ENCODE measurements around the gene NSMCE3. TPM values are rescaled to one million over a fixed set of nuclear protein-coding genes. Genes with fewer than 3 reads are reported as not detected.

Gene NSMCE3
- total RNA-seq, 8 experiments from 2014 or later, result 11.0 to 95.5 (median 13.7) TPM

DNA sequence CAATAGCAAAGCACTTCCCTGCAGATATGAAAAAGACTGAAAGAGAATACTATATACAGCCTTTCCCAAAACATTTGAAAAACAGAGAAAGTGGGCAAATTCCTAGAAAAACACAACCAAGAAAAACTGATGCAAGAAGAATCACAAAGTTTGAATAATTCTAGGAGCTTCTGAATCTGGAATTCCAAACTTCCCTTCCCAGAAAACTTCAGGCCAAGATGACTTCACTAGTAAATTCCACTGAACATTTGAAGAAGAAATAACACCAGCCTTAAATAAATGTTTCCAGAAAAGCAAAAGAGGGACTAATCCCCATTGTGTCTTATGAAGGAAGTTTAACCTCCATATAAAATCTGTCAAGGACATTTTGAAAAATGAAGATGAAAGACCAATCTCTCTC lies 15.8 kb upstream of the NSMCE3 start:
- H3K27ac ChIP-seq, result no peak overlapping the region
- peaks cover 4 to 12% of the 10 kb centered on the region in 2 donors for H3K4me1 ChIP-seq (replicated peaks in 1 of 2)
- ATAC-seq (replicated peaks in 6 of 8), result no peak
- in situ Hi-C loops (cut with MboI; ENCODE audit: low pct_unique_long_range_greater_than_20kb in 2 of 9, low sequenced_read_pairs in 9 of 9, unreplicated experiment in 9 of 9), result no loop called here
- H3K4me3 ChIP-seq, result no peak overlapping the region

DNA sequence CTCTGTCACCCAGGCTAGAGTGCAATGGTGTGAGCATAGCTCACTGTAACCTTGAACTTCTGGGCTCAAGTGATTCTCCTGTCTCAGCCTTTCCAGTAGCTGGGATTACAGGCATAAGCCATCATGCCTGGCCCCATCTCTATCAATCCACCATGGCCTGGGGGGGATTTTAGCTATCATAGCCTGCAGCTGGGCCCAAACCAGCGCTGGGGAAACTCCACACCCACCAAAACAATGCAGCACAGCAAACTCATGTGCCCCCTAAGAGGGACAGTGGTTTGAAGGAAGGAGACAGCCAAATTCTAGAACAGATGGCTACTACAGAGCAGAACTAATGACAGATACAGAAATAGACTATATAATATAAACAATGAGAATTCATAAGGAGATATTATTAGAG lies 13.8 kb upstream of the NSMCE3 start:
- no peak overlapping the region for H3K27ac ChIP-seq
- no peak overlapping the region for H3K4me3 ChIP-seq
- in situ Hi-C loops (cut with MboI; ENCODE audit: low pct_unique_long_range_greater_than_20kb in 2 of 9, low sequenced_read_pairs in 9 of 9, unreplicated experiment in 9 of 9), result no loop called here
- H3K4me1 ChIP-seq (replicated peaks in 1 of 2), result peaks cover 7 to 17% of the 10 kb centered on the region in 2 donors
- ATAC-seq (replicated peaks in 6 of 8), result no peak
- WGBS, 10 experiments, result 0 to 90% (median 60%) methylated on average over 1 of the region's 1 CpG; no CpG with 5 or more reads in 5 of the 10 experiments

DNA sequence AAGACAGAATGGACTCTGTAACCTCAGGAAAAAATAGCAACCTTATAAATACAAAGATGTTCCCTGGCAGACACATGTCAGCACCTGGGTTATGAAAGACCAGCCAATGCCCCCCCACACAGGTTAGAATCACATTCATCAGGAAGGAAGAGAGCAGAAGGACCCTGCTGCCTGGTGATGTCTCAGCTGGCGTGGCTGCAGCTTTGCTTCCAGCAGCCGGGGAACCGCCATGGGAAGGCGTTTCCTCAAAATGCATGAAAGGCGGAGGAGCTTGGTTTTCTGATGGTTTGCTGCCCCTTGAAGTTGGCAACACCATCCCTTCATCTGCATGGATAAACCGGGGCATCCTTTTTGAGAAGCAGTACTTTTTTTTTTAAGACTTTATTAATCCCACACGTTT lies 10.9 kb upstream of the NSMCE3 start:
- no peak overlapping the region for H3K27ac ChIP-seq
- in situ Hi-C loops (cut with MboI; ENCODE audit: low pct_unique_long_range_greater_than_20kb in 2 of 9, low sequenced_read_pairs in 9 of 9, unreplicated experiment in 9 of 9), result no loop called here
- no peak overlapping the region for H3K4me3 ChIP-seq
- H3K4me1 ChIP-seq (replicated peaks in 1 of 2), result peaks cover 7 to 9% of the 10 kb centered on the region in 2 donors
- ATAC-seq (replicated peaks in 6 of 8), result peak in 4 of 8 experiments; percentile 18 to 59 (median 50)
- 2 to 67% (median 20%) methylated on average over 1 to 6 of the region's 7 CpGs; no CpG with 5 or more reads in 5 of the 10 experiments for WGBS, 10 experiments

DNA sequence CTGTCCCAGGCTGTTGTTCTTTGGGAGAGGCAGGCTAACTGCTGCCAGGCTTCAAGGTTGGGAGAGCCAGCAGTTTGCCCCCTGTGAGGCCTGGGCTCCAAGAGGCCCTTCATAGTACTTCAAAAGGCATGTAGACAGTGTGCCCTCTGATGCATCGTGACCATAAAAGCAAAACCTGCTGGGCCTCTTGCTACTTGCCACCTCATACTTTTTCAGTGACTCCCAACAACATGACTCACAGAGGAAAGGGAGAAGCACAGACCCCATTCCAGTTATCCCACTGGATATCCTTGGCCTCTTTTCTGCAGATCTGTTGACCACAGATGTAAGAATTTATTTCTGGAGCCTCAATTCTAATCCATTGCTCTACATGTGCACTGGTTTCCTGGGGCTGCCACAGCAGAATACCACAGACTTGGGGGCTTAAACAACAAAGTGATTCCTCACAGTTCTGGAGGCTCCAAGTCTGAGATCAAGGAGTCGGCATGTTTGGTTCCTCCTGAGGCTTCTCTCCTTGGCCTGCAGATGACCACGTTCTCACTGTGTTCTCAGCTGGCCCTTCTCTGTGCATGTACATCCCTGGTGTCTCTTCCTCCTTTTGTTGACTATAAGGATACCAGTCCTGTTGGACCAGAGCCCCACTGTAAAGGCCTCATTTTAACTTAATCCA lies 8.9 kb upstream of the NSMCE3 start:
- WGBS, 10 experiments, result 33 to 94% (median 80%) methylated on average over 1 to 3 of the region's 3 CpGs; no CpG with 5 or more reads in 3 of the 10 experiments
- H3K27ac ChIP-seq, result no peak overlapping the region
- H3K4me1 ChIP-seq (replicated peaks in 1 of 2), result peaks cover 7 to 9% of the 10 kb centered on the region in 2 donors
- no peak overlapping the region for H3K4me3 ChIP-seq
- peak in 4 of 8 experiments; percentile 11 to 32 (median 22) for ATAC-seq (replicated peaks in 6 of 8)
- in situ Hi-C loops (cut with MboI; ENCODE audit: low pct_unique_long_range_greater_than_20kb in 2 of 9, low sequenced_read_pairs in 9 of 9, unreplicated experiment in 9 of 9), result no loop called here

DNA sequence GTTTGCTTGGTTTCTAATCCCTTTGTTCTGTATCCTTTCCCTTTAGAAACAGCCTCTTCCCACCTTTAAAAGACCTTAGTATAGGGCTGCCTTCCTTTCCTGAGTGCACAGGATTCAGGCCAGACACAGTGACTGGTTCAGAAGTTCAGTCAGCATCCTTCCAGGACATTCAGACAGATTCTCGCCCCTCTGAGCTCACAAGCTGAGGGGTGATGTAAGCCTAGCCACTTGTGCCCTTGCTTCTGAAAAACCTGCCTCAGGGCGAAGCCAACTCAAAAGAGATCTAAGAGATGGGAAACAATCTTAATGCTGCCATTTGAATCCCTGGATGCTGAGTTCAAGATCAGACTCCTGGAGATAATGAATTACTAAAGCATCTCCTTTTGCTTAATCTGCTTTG lies 6.7 kb upstream of the NSMCE3 start:
- in situ Hi-C loops (cut with MboI; ENCODE audit: low pct_unique_long_range_greater_than_20kb in 2 of 9, low sequenced_read_pairs in 9 of 9, unreplicated experiment in 9 of 9), result no loop called here
- Histone ChIP-seq H3K4me1 (replicated peaks in 1 of 2) (peaks cover 7 to 13% of the 10 kb centered on the region in 2 donors), H3K27ac (no peak overlapping the region), H3K4me3 (no peak overlapping the region)
- WGBS, 10 experiments, result 83 to 100% (median 94%) methylated on average over 1 to 2 of the region's 2 CpGs; no CpG with 5 or more reads in 3 of the 10 experiments
- no peak for ATAC-seq (replicated peaks in 6 of 8)

DNA sequence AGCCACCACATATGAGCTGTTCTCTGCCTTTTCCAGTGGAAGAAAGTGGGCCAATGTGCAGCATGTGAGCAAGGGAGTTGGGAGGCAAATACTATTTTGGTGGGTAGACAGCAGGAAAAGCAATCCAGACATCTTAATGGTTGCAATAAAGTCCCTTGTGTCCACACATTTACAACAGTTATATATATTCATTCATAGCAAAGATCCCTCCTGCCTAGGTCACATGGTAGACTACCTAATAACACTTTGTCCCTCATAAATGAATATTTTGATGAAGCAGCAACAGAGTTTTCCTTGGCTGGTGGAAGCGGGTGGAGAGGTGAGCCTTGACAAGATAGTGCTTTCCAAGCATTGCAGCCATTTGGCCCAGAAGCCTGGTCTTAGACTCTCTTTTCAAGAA lies 6.2 kb upstream of the NSMCE3 start:
- no peak for ATAC-seq (replicated peaks in 6 of 8)
- H3K4me3 ChIP-seq, result no peak overlapping the region
- in situ Hi-C loops (cut with MboI; ENCODE audit: low pct_unique_long_range_greater_than_20kb in 2 of 9, low sequenced_read_pairs in 9 of 9, unreplicated experiment in 9 of 9), result no loop called here
- WGBS, 10 experiments, result 100% methylated on average over 1 of the region's 1 CpG; no CpG with 5 or more reads in 6 of the 10 experiments
- peaks cover 7 to 18% of the 10 kb centered on the region in 2 donors for H3K4me1 ChIP-seq (replicated peaks in 1 of 2)
- H3K27ac ChIP-seq, result no peak overlapping the region

DNA sequence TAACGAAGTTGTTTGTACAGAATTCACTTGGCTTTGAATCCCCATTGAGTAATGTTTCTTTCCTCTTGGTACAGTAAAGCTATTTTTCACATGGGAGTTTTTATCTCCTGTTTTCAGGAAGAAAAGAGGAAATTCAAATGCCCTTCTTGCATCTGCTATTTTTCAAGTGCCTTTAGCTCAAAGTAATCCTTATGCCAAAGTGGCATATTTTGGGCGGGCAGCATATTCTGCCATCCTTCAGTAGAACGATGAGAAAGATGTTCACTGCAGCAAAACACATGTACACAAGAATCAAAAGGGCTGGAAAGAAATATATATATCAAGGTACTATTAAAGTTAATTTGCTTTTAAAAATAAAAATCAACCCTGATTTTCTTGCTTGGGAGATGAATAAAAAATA lies 5.3 kb upstream of the NSMCE3 start:
- no peak overlapping the region for H3K4me3 ChIP-seq
- H3K4me1 ChIP-seq (replicated peaks in 1 of 2), result peaks cover 4 to 15% of the 10 kb centered on the region in 2 donors
- in situ Hi-C loops (cut with MboI; ENCODE audit: low pct_unique_long_range_greater_than_20kb in 2 of 9, low sequenced_read_pairs in 9 of 9, unreplicated experiment in 9 of 9), result loop anchor here in 3 of 9 experiments (25.0 kb wide), 2 partner anchors 138 to 288 kb away; no protein-coding TSS in a partner anchor
- 33 to 100% (median 81%) methylated on average over 1 to 3 of the region's 3 CpGs; no CpG with 5 or more reads in 1 of the 10 experiments for WGBS, 10 experiments
- no peak overlapping the region for H3K27ac ChIP-seq
- ATAC-seq (replicated peaks in 6 of 8), result no peak

DNA sequence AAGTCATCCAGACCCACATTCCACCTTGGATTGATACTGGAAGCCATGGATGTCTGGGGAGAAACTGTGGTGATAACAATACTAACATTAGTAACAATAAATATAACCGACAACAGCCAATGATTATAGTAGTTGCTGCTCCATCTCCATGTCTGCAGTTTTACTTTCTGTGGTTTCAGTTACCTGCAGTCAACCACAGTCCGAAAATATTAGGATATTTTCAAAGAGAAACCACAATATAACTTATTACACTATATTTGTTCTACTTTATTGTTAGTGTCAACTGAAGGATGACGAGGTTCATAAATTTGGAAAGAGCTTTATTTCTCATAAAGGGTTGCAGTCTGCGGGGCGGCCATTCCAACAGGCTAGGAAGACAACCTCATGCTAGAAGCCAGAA lies 2.6 kb upstream of the NSMCE3 start:
- in situ Hi-C loops (cut with MboI; ENCODE audit: low pct_unique_long_range_greater_than_20kb in 2 of 9, low sequenced_read_pairs in 9 of 9, unreplicated experiment in 9 of 9), result loop anchor here in 3 of 9 experiments (25.0 kb wide), 2 partner anchors 135 to 285 kb away; no protein-coding TSS in a partner anchor

DNA sequence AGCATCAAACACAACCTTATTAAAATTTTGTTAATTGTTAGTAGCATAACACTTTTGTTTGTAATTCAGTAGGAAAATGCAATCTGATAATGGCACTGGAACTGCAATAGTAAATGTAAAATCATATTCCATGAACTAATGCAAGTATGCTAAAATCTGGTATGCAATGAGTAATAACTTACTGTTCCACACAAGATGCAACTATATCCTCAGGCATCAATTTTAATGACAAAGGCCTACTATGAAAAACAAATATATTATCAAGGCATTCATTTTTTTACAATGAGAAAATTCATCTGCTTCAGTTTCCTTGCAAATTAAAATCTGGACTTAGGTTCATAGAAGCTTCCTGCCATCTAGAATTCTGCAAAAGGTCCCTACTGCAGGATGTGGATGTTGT lies 1.4 kb upstream of the NSMCE3 start:
- Histone ChIP-seq H3K4me3 (no peak overlapping the region), H3K4me1 (replicated peaks in 1 of 2) (peaks cover 6 to 18% of the 10 kb centered on the region in 2 donors), H3K27ac (no peak overlapping the region)
- in situ Hi-C loops (cut with MboI; ENCODE audit: low pct_unique_long_range_greater_than_20kb in 2 of 9, low sequenced_read_pairs in 9 of 9, unreplicated experiment in 9 of 9), result loop anchor here in 3 of 9 experiments (25.0 kb wide), 2 partner anchors 134 to 284 kb away; no protein-coding TSS in a partner anchor
- peak in 3 of 8 experiments; percentile 6 to 25 (median 12) for ATAC-seq (replicated peaks in 6 of 8)

More for the DNA sequence above, 2.6 kb upstream of the NSMCE3 start:
- Histone ChIP-seq H3K4me1 (replicated peaks in 1 of 2) (peaks cover 4 to 15% of the 10 kb centered on the region in 2 donors), H3K27ac (no peak overlapping the region), H3K4me3 (no peak overlapping the region)
- 13 to 100% (median 92%) methylated on average over 1 to 5 of the region's 5 CpGs for WGBS, 10 experiments
- no peak for ATAC-seq (replicated peaks in 6 of 8)

DNA sequence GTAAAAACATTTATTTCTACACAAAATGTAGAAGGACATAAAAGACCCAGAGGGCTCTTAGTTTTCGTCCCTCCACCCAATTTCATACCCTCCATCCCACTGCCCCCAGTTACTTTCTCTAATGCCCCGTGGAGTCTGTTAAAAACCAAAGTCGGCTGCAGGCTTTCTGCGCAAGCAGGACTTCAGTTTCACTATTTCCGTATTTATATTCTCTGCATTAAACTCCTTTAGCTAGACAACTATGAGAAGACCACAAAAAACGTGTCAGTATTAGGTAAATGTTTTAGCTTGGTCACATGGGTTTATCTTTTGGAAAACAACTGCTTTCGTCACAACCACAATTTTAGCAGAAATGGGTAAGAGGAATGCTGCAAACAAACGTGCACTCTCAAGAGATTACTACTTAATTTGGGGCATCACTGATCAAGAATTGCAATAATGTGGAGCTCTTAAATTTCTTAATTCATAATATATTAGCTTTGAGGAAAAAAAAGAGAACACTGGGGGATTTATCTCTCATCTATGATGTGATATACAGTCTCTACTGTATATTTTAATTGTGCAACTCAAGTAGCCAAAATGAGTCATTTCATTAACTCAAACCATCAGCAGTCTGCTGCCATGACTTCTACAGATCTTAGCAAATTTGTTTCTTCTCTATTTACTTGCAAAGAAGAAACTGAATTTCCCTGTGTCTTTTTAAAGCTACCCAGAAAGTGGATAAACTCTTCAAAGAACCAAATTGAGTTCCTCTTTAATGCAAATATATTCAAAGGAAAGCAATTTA lies 740 bp upstream of the NSMCE3 start:
- ATAC-seq (replicated peaks in 6 of 8), result peak in 3 of 8 experiments; percentile 1 to 2 (median 1)
- Histone ChIP-seq H3K4me3 (peak overlapping the region; percentile 67 to 99 (median 97)), H3K27ac (peak overlapping the region; percentile 94 to 95), H3K4me1 (replicated peaks in 1 of 2) (peaks cover 6 to 22% of the 10 kb centered on the region in 2 donors)
- in situ Hi-C loops (cut with MboI; ENCODE audit: low pct_unique_long_range_greater_than_20kb in 2 of 9, low sequenced_read_pairs in 9 of 9, unreplicated experiment in 9 of 9), result loop anchor here in 3 of 9 experiments (25.0 kb wide), 2 partner anchors 133 to 283 kb away; no protein-coding TSS in a partner anchor
- WGBS, 10 experiments, result 0 to 30% (median 17%) methylated on average over 3 to 7 of the region's 8 CpGs; no CpG with 5 or more reads in 1 of the 10 experiments

DNA sequence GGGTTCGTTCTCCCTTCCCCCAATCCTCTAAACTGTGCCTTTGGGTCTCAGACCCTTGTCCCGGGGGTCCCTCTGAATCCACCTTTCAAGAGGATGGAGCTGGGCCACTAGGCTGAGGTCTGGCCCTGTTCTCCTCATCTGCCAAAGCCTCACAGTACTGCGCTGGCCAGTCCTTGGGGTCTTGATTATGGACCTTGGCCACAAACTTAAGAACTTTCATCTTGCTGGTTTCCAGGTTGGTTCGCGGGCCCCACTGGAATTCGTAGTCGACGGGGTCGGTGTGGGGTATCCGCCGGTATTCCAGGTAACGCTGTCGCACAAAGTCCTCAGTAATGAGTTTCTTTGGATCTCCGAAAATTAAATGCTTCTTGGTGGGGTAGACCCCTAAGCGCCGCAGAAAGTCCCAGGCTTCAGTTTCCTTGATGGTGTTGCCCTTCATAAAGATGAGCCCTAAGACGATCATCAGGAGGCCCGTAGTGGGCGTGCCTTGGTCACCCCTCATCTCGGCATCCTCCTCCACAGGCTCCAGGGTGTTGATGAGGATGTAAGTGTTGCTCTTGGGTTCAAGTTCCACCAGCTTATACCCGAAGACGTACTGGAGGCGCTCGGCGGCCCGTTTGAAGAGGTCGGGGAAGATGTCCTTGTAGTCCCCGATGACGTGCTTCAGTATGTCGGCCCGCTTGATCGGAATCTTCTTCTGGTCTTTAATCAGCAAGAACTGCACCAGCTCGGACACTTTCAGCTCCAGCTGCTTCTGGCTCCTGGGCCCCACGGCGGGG lies 727 bp downstream of the NSMCE3 start:
- H3K4me3 ChIP-seq, result peak overlapping the region; percentile 67 to 99 (median 97)
- ATAC-seq (replicated peaks in 6 of 8), result peak; percentile 3 to 53 (median 43)
- peak overlapping the region; percentile 94 to 95 for H3K27ac ChIP-seq
- WGBS, 10 experiments, result 0 to 20% (median 0%) methylated on average over 1 to 20 of the region's 35 CpGs; no CpG with 5 or more reads in 4 of the 10 experiments
- in situ Hi-C loops (cut with MboI; ENCODE audit: low pct_unique_long_range_greater_than_20kb in 2 of 9, low sequenced_read_pairs in 9 of 9, unreplicated experiment in 9 of 9), result loop anchor here in 3 of 9 experiments (25.0 kb wide), 2 partner anchors 132 to 282 kb away; no protein-coding TSS in a partner anchor
- peaks cover 6 to 22% of the 10 kb centered on the region in 2 donors for H3K4me1 ChIP-seq (replicated peaks in 1 of 2)

DNA sequence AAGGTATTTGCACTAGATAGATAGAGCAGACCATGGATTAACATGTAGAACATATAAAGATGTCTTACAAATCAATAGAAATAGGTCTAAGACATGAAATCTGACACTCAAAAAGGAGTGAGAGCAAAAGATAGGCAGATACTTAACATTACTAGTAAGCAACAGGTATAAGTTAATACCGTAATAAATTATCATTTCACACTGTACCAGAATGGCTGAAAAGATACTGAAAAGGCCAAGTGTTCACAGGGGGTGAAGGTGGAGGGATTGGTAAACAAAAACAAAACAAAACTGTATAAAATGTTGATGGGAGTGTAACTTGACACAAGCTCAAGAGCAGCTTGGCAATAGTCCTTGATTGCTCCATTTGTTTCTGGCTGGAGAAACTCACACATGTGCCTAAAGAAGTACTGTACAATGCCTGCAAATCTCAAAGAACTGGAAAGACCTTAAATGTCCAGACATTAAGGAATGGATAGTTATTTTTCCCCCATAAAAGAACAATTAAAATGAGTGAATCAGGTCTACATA lies 3.5 kb downstream of the NSMCE3 start:
- WGBS, 10 experiments, result 60 to 100% (median 95%) methylated on average over 1 of the region's 1 CpG; no CpG with 5 or more reads in 2 of the 10 experiments
- ATAC-seq (replicated peaks in 6 of 8), result no peak
- peak overlapping the region; percentile 67 to 99 (median 97) for H3K4me3 ChIP-seq
- H3K4me1 ChIP-seq (replicated peaks in 1 of 2), result peaks cover 6 to 16% of the 10 kb centered on the region in 2 donors
- H3K27ac ChIP-seq, result no peak overlapping the region
- in situ Hi-C loops (cut with MboI; ENCODE audit: low pct_unique_long_range_greater_than_20kb in 2 of 9, low sequenced_read_pairs in 9 of 9, unreplicated experiment in 9 of 9), result loop anchor here in 3 of 9 experiments (25.0 kb wide), 2 partner anchors 129 to 279 kb away; no protein-coding TSS in a partner anchor
